DMS 273 (cell line): Measurements from ENCODE around the gene PEMT.

Experiments
- DNase-seq: peaks from one replicate; lab custom pipeline; 2025; ENCODE audit not compliant: unreplicated experiment; lab: John Stamatoyannopoulos, UW

The PEMT gene

DNA sequence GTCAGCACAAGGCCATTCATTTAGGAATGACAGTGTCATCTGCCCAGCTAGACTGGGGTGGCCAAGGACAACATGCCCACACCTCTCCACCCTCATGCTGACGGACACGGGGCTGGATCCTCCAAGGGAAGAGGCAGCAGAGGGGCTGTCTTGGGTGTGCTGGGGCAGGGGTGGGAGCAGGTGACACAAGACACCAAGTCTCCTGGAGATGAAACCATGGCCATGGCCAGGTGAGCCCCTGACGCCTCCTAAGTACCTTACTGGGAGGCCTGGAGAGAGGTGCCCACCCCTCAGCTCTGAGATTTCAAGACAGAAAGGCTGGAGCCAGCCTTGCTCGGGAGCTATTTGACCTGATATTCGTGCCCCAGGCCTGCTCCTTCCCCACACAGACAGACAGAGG, 86.4 kb downstream of the PEMT start:
- no peak for DNase-seq

DNA sequence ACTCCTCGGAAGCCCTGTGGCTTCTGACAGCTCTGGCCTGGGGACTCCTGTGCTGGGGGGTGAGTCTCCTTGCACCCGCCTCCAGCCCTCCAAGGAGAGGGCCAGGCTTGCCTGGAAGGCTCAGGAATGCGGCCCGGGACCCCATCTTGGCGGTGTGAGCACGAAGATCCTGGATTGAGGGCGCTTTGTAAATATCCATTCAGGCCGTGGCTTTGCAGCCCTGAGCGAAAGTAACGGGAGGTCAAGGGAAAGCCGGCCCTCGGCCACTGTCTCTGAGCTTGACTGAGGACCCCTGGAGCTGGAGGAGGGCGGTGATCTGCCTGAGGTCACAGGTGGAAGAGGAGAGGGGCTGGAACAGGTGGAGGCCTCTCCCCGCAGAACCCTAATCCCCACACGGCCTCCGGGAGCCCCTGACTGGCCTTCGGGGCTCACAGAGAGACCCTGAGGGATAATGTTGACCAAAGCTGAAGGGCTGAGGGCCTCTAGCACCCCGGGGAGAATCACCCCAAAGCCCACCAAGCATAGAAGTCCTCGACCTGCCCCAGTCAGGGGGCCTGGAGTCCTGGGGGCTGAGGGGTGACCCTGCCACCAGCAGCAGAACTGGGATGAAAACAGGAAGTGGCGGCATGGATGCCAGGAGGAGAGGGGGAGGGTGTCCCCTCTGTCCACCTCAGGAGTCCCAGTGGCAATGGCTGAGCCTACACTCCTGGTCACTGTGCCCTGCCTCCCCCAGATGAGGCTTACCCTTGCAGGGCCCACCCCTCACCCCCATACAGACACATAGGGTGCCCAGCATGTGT, 87.0 kb downstream of the PEMT start:
- no peak for DNase-seq

DNA sequence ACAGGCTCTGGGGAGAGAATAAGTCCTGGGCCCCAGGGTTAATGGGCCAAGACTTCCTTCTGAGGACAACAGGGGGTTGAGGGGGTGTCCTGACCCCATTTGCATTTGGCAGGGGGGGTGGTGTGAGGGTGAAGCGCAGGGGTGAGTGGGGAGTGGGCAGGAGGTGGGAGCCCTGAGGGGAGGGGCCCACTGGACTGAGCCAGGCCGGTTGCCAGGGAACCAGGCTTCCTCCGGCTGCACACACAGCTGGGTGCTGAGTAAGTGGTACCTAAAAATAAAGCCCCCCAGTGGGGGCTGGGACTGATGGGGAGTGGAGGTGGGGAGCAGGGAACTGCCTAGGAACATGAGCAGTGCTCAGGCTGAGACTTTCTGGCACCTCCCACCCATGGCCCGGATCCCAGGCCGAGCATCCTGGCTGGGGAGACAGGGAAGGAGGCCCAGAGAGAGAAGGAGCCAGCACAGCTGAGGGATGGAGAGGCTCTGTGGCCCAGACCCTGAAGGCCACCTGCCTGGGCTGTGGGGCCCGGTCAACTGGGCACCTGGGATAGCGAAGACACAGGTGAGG, 87.9 kb downstream of the PEMT start:
- peak; percentile 20 for DNase-seq

DNA sequence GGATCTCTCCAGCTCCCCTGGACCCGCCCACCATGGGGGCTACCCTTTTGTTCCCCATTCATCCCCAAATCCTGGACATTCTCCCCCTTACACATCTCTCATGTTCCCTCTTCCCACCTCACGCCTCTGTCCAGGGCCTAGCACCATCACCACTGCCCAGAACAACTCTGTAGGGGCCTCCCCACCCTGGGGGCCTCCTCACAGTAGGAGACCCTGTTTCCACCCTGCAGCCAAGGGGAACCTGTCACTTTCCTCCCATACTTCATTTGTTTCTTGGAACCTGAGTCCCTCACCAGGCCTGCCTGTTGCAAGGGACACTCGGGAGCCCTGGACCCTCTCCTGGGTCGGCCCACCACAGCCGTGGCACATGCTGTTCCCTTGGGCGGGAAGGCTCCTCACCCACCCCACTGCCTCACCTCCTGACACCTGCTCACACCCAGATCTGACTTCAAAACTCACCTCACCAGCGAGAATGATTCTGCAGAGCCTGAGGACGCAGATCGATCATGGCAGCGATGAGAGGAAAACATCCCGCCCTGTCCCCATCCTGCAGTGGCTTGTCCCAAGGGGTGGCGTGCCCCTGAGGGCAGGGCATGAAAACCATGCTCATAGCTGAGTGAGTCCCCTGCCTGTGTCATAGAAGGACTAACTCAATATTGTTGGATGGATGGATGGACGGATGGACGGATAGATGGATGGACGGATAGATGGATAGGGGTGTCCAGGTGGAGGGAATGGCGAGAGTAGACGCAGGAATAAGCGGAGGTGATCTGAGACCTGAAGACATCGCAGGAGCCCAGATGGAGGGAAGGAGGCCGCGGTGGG, 88.6 kb downstream of the PEMT start:
- no peak for DNase-seq

DNA sequence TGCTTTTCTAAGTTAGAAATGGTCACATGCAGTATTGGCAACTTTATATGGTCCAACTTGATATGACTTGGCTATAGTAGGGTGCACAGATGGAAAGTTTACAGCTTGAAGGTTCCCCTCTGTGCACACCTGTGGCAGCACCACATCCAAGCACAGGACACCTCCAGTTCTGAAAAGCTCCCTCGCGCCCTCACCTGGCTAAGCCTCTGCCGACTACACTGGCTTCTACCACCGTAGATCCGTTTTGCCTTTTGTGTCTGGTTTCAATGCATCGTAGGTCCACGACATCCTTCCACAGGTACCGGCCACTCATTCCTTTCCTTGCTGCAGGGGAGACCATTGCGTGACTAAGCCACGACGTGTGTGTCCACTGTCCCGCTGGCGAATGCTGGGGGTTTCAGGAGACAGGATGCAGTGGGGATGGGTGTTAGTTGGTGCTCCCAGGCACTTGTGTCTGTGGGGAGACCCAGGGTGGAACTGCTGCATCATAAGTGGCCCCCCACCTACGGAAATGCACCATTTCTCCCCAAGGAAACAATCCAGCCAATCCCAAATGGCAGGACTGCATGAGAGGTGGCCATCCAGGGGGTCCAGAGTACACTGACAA, 90.4 kb downstream of the PEMT start:
- no peak for DNase-seq

DNA sequence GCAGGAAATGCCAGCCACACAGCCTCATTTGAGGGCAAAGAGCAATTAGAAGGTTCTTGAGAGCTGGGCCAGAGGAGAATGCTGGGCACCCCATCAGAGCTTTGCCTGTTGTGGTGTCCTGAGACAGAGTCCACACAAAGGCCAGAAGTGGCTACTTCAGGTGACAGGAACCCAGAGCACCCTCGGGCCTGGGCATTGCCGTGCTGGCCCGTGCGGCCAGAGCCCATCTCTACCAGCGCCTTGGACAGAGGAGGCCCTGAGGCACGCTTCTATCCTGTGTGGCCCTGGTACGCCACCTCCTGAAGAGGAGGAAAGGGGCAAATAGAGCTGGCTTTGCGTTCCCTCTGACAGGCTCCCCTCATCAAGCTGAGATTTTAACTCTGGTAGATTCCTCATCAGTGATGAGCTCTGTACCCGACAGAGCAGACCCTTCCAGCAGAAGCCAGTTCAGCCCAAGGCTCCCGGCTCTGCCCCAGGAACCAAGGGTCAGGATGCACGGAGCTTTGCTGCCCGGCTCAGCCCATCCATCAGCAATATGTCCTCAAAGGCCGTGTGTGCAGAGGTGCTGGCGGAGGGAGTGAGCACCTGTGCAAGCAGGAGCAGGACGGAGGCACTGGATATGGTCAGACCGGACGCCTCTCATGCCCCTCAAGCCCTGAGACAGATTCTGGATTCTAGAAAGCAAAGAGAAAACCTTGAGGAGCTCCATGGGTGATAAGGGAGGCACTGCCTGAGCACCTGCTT, 91.9 kb downstream of the PEMT start:
- DNase-seq, result no peak

DNA sequence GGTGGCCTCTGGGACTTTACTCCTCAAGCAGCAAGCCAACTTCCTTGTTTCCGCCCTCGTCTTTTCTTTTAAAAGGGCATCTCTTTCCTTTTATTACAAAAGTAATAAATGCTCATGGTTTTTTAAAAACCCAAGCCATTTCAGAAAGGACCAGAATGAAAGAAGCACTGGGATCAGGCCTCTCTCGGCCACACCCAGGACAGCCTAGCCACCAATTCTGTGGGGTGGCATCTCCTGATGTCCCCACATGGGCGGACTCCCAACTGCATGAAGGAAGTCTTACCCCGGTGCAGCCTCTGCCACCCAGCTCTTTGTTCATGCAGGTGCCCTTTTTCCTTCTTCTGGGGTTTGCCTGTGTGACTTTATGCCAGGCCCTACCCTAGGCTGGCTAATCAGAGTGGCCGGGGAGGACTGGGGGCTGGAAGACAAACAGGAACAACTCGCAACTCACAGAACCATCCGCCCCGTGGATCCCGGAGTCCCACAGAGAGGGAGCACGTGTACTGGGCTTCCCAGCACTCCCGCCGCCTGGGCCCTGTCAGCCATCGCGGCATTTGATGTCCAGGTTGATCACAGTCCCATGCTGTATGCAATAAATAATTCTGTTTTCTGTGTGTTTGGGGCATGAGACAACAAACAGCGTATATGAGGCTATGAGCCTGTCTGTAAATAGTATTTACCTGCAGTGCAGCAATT, 92.8 kb downstream of the PEMT start:
- DNase-seq, result no peak

DNA sequence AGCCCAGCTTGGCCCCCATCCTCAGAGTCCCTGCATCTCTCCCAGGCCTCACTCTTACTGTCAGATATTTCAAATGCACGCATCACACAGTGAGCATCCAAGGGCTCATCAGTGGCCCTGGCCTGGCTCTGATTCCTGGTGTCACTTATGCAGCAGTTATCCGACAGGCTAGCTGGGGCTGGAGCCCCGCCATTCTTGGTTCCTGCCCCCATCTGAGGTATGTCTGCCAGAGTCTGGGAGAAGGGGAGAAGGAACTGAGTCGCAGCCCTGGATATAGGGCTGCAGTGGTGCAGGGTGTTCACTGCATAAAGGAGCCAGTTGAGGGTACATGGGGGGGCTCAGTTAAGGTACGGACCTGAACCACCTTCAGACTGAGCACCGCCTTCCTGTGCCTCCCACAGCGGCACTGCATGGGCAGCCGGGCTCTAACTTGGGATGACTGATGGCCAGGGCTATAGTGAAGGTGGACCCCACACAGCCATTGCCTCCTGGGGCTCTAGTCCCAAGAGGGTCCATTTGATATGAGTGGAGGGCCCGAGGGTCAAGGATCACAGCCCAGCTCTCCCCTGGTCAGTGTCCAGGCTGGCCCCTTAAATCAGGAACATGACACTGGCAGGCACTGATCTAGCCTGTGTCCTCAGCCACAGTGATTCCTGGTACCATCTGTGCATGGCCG, 93.5 kb downstream of the PEMT start:
- no peak for DNase-seq

DNA sequence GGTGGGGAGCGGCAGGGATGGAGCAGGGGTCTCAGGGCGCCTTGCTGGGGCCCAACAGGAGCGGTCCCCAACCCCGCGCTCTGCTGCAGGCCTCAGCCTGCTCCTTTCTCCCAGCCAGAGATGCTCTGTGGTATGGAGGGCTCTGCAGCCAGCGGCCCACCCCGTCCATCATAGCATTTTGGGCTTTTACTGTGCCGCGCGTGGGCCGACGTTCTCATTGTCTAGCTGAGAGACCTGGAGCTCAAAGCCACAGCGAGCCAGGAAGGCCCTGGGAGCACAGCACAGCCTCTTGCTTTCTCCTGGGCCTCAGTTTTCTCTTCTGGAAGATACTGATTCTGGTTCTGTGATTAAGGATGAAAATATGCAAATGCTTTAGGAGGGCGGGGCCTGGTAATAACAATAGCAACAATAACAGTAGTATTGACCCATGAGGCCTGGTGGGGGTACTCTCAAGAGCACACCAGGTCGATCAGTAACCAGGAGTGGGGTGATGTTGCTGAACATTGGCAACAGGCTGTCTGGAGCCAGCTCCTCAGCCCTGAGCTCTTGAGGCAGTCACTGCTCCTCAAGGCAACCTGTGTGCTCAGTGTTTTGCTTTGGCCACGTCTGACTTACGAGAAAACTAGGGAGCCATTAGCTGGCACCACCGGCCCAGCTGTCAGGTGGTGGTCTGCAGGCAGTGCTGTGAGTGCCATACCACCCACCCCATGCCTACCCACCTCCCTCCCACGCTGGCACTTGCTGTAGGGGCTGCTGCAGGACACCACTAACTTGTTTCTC, 94.3 kb downstream of the PEMT start:
- no peak for DNase-seq

DNA sequence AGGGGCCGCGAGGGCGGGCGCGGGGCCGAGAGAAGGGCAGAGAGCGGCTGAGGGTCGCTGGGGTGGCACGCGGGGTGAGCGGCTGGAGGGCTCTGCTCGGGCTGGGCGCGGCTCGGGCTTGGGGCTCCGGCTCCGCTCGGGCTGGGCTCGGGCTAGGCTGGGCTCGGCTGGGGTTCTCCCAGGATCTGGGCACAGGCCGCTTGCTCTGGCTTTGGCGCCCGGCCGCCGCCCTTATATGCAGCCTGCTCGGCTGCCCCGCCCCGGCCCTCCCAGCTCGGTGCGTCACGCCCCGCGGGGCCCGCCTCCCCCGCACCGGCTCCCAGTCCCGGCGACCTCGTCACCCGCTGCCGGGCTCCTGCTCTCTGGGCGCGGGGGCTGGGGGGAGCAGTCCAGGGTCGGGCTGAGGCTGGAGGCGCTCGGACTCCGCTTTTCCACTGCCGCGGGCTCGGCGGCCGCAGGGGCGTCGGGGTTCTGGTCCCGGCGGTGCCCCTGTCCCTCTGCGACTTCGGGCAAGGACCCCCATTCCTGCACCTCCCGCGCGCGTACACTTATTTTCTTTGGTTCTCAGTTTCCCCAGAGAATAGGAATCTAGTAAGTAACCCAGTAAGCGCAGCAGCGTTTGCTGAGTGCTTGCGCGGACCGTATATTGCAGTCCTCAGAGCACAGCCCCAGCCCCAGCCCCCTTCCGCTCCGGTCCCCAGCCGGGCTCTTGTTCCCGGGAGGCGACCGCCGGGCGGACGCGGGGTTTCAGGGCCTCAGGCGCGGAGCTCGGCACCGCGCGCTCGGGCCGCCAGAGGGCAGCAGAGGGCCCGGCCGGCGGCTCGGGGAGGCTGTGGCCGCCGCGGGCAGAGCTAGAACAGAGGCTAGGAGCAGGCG, 95.1 kb downstream of the PEMT start, which contains the start of gene RASD1:
RASD1 (minus strand) TSS at position 207 of the 876 bp plus-strand sequence. CDS start 214 bp downstream, outside the sequence.
- peak; percentile 89 for DNase-seq

DNA sequence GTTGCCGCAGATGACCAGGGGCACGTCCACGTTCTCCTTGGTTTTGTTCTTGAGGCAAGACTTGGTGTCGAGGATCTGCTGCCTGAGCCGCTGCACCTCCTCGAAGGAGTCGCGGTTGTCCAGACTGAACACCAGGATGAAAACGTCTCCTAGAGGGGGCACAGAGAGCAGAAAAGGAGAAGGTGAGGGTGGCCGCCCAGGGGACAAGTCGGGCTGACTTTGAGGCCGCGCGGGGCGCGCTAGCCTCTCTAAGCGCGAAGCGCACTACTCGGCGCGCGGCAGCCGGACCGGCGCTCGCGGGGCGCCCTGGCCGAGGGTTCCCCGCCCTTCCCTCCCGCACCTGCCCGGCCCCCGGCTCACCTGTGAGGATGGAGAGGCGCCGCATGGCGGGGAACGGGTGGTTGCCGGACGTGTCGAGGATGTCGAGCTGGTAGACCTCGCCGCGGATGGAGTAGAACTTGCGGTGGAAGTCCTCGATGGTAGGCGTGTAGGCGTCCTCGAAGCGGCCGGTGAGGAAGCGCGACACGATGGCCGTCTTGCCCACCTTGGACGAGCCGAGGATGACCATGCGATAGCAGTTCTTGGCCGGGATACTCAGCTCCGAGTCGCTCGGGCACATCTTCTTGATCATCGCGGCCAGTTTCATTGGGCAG, 95.8 kb downstream of the PEMT start:
- peak; percentile 54 for DNase-seq

DNA sequence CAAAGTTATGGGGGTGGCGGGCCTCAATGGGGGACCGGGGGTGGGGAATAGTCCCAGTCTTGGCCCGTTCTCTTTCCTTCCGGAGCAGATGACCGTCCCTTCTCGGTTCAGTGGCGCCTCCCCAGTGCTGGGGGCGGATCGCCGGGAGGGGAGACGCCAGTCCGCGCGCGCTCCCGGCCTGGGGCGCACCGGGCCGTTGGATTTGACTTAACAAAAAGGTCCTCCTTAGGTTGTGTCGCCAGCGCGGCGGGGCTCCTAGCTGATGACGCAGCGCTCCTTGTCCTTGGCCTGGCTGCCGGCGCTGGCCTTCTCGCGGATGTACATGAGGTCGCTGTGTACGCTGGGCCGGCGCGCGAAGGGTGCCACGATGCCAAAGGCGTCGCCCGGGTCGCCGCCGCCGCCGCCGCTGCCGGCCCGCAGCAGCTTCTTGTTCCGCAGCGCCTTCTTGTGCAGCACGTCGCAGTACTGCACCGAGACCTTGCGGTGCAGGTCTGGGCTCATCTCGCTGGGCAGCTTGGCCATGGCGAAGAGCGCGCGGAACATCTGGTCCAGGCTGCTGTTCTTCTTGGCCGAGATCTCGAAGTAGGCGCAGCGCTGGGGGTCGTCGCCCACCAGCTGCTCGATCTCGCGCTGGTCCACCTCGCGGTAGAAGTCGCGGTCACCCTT, 96.5 kb downstream of the PEMT start:
- DNase-seq, result peak; percentile 75

DNA sequence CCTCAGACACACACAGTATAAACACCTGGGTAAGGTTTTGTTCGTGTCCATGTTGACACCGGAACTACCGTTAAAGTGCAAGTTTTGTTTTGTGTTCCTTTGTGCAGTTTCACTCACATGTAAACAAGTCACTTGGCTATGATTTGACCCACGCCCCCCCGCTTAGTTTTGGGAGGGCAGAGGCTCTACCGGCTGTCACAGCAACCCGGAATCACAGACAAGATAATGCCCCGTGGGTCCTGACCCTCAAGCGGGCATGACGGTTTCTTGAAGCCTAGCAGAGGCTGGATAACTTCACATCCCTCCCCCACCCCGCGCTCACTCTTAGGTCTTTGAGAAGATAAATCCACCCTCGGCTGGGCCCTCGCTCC, 97.0 kb downstream of the PEMT start:
- no peak for DNase-seq

DNA sequence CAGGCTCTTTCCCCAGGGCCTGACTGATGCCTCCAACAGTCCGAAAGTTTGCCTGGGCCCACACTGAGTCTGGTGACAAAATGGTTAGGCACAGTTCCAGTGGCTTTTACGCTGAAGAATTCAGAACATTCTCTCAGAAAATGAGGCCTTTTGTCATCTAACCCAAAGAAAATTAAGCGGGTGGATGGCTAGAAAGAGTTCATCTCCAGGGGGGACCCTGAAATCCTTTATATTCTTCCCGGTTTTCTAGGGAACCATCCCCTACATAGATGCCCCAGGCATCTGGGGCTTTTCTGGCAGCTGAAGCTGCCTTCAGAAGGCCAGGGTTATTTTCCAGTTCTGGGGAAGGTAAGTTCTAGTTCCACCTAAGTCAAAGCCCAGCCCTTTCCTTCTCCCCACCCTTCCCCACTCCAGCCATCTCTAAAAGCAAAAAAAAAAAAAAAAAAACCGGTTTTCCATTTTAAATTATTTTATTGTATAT, 97.5 kb downstream of the PEMT start:
- DNase-seq, result no peak

DNA sequence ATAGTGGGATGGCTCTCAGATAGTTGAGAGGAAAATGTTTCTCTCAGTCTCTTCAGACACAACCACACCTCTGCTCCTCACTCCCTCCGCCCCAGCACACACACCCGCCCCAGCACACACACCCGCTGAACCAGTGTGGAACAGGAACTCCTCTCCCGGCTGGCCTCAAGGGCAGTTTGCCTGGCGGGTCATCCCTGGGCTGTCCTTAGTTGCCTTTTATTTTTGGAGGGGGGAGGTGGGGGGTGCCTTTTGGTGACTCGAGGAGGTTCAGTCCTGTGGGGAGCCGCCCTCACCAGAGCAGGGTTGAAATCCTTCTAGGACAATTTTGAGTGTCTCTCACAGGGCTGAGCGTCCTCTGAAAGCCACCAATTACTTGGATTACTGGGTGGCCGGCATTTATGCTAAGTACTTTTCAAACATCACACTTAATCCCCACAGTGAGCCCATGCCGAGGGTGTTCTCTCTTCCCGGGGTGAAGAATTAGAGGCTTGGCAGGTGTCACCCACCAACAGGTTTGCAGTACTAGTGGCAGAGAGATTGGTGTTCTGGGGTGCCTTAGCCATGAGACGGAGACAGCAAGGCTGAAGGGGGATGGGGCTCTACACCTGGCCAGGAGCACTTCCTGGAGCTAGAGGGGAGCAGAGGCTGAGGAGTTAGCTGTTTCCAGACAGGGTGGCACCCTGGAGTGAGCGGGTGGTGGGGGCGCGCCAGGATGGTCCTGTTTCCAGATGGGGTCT, 98.1 kb downstream of the PEMT start:
- DNase-seq, result no peak

DNA sequence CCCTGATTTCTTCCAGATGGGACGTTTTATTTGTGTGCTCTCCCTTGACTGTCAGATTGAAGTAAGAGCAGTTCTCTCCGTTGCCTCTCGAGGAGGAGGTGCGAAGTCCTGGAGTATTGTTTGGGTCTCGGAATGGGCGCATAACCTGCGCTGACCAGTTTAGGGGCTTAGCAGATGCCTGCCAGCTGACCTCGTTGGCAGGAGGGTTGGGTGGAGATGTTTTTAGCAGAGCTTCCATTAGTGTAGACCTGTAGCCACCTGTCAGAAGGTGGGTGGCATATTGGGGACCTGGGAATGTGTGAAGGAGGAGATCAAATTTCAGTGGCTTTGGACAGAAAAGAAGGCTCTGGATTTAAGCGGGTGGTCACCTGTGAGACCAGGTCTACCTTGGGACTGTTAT, 98.9 kb downstream of the PEMT start:
- no peak for DNase-seq
